Measurements from ENCODE around the gene FUS. TPM values are rescaled to one million over a fixed set of nuclear protein-coding genes. Genes with fewer than 3 reads are reported as not detected.
A peak's percentile ranks its signal among the peaks of the same experiment; 100 is the strongest.

Gene FUS
- total and polyA plus RNA-seq, 2 of the 13 experiments (the other 11 are each of a cell fraction or from before 2014, with no cell fraction given), result 68.1 to 168 TPM

DNA sequence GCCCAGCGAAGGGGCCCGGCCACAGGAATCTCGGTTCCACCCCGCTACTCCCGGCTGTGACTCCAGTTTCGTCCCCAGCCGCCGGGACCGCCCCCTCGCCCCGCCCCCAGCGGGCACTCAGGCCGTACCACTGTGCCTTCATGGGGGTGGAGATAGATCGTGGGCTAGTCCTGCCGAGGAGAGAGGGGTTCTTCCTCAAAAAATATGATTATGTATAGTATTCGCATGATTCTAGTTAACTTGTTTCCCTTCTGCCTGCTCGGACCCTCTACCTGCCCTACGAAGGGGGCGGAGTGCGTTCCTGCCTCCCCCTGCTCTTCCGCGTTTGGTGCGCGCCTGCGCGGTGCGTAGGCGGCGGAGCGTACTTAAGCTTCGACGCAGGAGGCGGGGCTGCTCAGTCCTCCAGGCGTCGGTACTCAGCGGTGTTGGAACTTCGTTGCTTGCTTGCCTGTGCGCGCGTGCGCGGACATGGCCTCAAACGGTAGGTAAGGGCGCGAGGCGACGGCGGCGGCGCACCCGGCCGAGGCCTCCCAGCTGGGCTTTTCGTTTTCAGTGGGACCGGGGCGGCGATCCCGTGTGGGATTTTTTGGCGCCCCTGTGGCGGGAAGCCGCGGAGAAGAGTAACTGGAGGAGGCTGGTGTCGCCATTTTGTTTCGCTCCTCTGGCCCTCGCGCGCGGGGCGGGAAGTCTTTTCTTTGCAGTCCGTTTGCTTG is at the start of gene FUS (continued):
- TF ChIP-seq, protein P1, sequence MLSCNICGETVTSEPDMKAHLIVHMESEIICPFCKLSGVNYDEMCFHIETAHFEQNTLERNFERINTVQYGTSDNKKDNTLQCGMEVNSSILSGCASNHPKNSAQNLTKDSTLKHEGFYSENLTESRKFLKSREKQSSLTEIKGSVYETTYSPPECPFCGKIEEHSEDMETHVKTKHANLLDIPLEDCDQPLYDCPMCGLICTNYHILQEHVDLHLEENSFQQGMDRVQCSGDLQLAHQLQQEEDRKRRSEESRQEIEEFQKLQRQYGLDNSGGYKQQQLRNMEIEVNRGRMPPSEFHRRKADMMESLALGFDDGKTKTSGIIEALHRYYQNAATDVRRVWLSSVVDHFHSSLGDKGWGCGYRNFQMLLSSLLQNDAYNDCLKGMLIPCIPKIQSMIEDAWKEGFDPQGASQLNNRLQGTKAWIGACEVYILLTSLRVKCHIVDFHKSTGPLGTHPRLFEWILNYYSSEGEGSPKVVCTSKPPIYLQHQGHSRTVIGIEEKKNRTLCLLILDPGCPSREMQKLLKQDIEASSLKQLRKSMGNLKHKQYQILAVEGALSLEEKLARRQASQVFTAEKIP (CRISPR knock-in tag; IDR thresholded peaks at IDR 0.05; ENCODE audit: borderline replicate concordance), result no peak
- TF ChIP-seq MXD3 (CRISPR knock-in tag; IDR thresholded peaks at IDR 0.05), result peak; percentile 73
- TF ChIP-seq CERS6 (CRISPR knock-in tag; IDR thresholded peaks at IDR 0.05), result no peak
- TF ChIP-seq TP53 (CRISPR knock-in tag; conservative IDR thresholded peaks at IDR 0.05), result no peak; the same call in 1 of the 2 replicates
- no peak for TF ChIP-seq ZNF251 (CRISPR knock-in tag; IDR thresholded peaks at IDR 0.05)
- TF ChIP-seq MTA3 (CRISPR knock-in tag; IDR thresholded peaks at IDR 0.05), result no peak
- TF ChIP-seq ZC3H4 (CRISPR knock-in tag; IDR thresholded peaks at IDR 0.05; ENCODE audit: borderline replicate concordance), result peak; percentile 86
- no peak for TF ChIP-seq SMARCC2 (IDR thresholded peaks at IDR 0.05)
- TF ChIP-seq MYNN (CRISPR knock-in tag; IDR thresholded peaks at IDR 0.05; ENCODE audit: low read depth), result no peak; the same call in 1 of the 2 replicates
- TF ChIP-seq CHD4 (IDR thresholded peaks at IDR 0.05; ENCODE audit: borderline replicate concordance, low read length), result no peak
- TF ChIP-seq HOMEZ (CRISPR knock-in tag; IDR thresholded peaks at IDR 0.05; ENCODE audit: low read depth), result peak; percentile 68; the same call in 1 of the 2 replicates
- peak; percentile 89 for TF ChIP-seq THAP7 (CRISPR knock-in tag; IDR thresholded peaks at IDR 0.05)
- TF ChIP-seq, protein P2, sequence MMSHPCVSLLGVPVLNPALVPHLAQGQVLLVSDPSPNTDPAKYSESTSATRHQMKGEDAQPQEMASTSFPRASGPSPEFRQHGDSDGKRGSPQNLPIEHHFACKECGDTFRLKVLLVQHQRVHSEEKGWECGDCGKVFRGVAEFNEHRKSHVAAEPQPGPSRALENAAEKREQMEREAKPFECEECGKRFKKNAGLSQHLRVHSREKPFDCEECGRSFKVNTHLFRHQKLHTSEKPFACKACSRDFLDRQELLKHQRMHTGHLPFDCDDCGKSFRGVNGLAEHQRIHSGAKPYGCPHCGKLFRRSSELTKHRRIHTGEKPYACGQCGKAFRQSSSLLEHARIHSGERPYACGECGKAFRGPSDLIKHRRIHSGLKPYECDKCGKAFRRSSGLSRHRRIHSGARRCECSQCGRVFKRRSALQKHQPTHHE (CRISPR knock-in tag; IDR thresholded peaks at IDR 0.05; ENCODE audit: borderline replicate concordance), result no peak; the same call in 1 of the 2 replicates
- peak; percentile 80; the same call in 1 of the 2 replicates for TF ChIP-seq HIC2 (CRISPR knock-in tag; IDR thresholded peaks at IDR 0.05; ENCODE audit: low read depth)
- peak; percentile 57 for TF ChIP-seq ZNF18 (CRISPR knock-in tag; IDR thresholded peaks at IDR 0.05; ENCODE audit: insufficient replicate concordance)
- TF ChIP-seq ZNF781 (CRISPR knock-in tag; IDR thresholded peaks at IDR 0.05; ENCODE audit: borderline replicate concordance, not compliant biosample characterization), result no peak
- peak; percentile 62; the same call in 1 of the 2 replicates for TF ChIP-seq WIZ (CRISPR knock-in tag; IDR thresholded peaks at IDR 0.05)
- peak; percentile 89 for TF ChIP-seq TGIF2 (CRISPR knock-in tag; IDR thresholded peaks at IDR 0.05)

Data from HepG2 (cell line).